ENCODE measurements around the gene GREB1. TPM values are rescaled to one million over a fixed set of nuclear protein-coding genes. Genes with fewer than 3 reads are reported as not detected.
A peak's percentile ranks its signal among the peaks of the same experiment; 100 is the strongest.

Gene GREB1
- total and polyA plus RNA-seq, 8 donors: 3.5 to 16.1 (median 5.9) TPM

DNA sequence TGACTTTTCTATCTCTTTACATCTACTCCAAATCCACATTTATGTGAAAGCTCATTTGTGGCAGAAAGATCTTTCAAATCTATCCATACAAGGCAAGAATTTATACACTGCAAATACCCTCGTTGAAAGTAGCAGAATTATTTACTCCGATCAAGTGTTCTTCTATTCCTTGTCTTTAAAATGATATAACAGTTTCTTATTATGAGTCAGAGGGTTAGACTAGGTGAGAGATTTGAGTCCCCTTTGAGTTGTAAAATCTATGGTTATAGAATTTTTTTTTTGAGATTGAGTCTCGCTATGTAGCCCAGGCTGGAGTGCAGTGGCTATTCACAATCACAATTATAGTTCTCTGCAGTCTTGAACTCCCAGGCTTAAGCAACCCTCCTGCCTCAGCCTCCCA is 5.6 kb upstream of the GREB1 start:
- Histone ChIP-seq H3K4me3 (no peak overlapping the region), H3K9me3 (no peaks in the 10 kb centered on the region), H3K4me1 (peaks cover under 1 to 12% (median 6%) of the 10 kb centered on the region in 3 donors), H3K36me3 (no peaks in the 10 kb centered on the region), H3K27me3 (no peaks in the 10 kb centered on the region), H3K27ac (no peak overlapping the region)
- FAIRE-seq (no peak), ATAC-seq (no peak), DNase-seq (no peak)
- intact Hi-C loops (cut with DNase I): no loop called here
- WGBS, 2 donors: 88 to 93% methylated on average over 3 of the region's 3 CpGs
- TF ChIP-seq CTCF (IDR thresholded peaks at IDR 0.05): no peak

DNA sequence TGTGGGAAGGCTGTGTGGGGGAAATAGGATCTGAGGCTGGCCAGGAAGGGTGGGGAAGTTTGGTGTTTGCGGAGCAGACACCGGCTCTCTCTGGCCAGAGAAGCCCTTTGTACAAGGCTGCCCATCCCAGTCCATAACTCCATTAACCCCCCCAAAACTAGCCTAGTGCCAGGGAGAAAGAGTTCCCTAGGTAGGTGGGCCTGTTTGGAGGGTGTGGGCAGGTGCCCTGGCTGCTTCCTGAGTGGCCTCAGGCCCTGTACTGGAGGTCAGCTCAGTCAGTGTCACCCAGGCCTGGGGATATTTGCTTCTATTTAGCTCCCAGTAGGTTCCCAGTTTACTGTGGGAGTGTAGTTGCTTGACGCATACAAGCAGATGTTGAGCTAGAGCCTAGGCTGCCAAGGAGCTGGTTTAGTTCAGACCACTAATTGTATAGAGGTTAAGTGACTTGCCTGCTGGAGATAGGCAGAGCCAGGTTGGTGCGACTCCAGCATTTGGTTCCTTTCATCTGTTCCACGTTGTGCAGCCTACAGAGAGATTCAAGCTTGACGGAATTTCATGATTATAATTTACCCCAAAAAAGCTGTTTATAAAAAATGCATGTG is 2.9 kb upstream of the GREB1 start:
- no peaks in the 10 kb centered on the region for H3K27me3 ChIP-seq
- ATAC-seq (no peak), DNase-seq (no peak), FAIRE-seq (no peak)
- no peak for TF ChIP-seq CTCF (IDR thresholded peaks at IDR 0.05)
- 90 to 95% methylated on average over 6 of the region's 6 CpGs for WGBS, 2 donors
- no peaks in the 10 kb centered on the region for H3K36me3 ChIP-seq
- H3K4me1 ChIP-seq: peaks cover 7 to 20% (median 11%) of the 10 kb centered on the region in 3 donors
- H3K9me3 ChIP-seq: no peaks in the 10 kb centered on the region
- H3K4me3 ChIP-seq: no peak overlapping the region
- intact Hi-C loops (cut with DNase I): no loop called here
- no peak overlapping the region for H3K27ac ChIP-seq

DNA sequence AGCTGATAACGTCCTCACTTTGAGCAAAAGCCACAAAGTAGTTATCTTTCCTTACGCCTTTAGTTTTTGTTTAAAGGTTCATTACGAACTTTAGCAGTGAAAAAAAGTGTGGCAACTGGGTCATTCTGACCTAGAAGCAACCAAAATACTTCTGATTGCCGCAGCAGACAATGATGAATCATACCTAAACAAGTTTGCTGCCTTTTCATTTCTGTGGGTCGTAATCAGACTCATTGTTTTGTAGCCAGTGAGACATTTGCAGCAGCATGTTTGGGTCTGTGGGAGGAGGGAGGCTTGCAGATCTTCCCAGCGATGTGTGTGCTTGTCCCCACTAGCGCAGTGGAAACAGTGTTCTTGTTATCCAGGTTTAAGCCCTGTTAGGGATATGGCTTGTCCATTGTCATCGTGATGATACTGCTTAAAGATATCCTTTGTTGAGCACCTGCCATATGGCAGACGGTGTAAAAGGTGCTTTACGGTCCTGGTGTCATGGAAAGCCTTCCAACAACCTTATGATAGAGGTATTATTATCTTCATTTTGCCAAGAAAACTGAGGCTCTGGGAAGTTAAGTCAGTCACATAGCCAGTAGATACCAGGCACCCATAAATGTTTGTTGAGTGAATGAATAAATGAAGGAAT is 1.3 kb upstream of the GREB1 start:
- H3K9me3 ChIP-seq: no peaks in the 10 kb centered on the region
- no peaks in the 10 kb centered on the region for H3K36me3 ChIP-seq
- no peaks in the 10 kb centered on the region for H3K27me3 ChIP-seq
- intact Hi-C loops (cut with DNase I): no loop called here
- WGBS, 2 donors: 65 to 69% methylated on average over 10 of the region's 10 CpGs
- FAIRE-seq (no peak), DNase-seq (no peak), ATAC-seq (no peak)
- H3K27ac ChIP-seq: no peak overlapping the region
- H3K4me3 ChIP-seq: no peak overlapping the region
- H3K4me1 ChIP-seq: peaks cover 7 to 20% (median 11%) of the 10 kb centered on the region in 3 donors
- no peak for TF ChIP-seq CTCF (IDR thresholded peaks at IDR 0.05)

- FAIRE-seq (no peak), ATAC-seq (peak in 1 of 4 donors; percentile 30), DNase-seq (no peak)
- Histone ChIP-seq H3K27me3 (no peaks in the 10 kb centered on the region), H3K9me3 (no peaks in the 10 kb centered on the region), H3K4me1 (peaks cover 7 to 23% (median 14%) of the 10 kb centered on the region in 3 donors), H3K36me3 (no peaks in the 10 kb centered on the region), H3K4me3 (no peak overlapping the region), H3K27ac (no peak overlapping the region)
- 83 to 88% methylated on average over 7 of the region's 7 CpGs for WGBS, 2 donors
- TF ChIP-seq CTCF (IDR thresholded peaks at IDR 0.05): no peak
- intact Hi-C loops (cut with DNase I): no loop called here
Observed at GRCh38 chr2:11534071-11534745, 363 bp downstream of the GREB1 start.
